Karpas-422 (cell line): ENCODE results near the gene SIGLEC12. TPM values are rescaled to one million over a fixed set of nuclear protein-coding genes. Genes with fewer than 3 reads are reported as not detected.

Source experiments
- DNase-seq: peaks from one replicate; pipeline ENCODE4 v3.0.0-alpha.2; 2015
- H2AFZ ChIP-seq: fragments of 200-600 bp; sonication (generic); 2 replicates; pipeline ENCODE4 v1.6.1; 2014; ENCODE audit warnings: antibody characterized with exemption, low read length, mixed read lengths
- H3K27ac ChIP-seq: fragments of 200-600 bp; sonication (generic); 2 replicates; pipeline ENCODE4 v1.5.1; 2014; ENCODE audit warnings: mild to moderate bottlenecking, low read length, moderate library complexity
- H3K27me3 ChIP-seq: fragments of 200-600 bp; sonication (generic); 2 replicates; pipeline ENCODE4 v1.6.1; 2014; ENCODE audit warnings: low read length, mixed read lengths
- H3K36me3 ChIP-seq: fragments of 200-600 bp; sonication (generic); 2 replicates; pipeline ENCODE4 v1.6.1; 2014; ENCODE audit warnings: low read length, mixed read lengths; ENCODE audit not compliant: insufficient read depth
- H3K4me1 ChIP-seq: fragments of 200-600 bp; sonication (generic); 2 replicates; pipeline ENCODE4 v1.6.1; 2014; ENCODE audit warnings: mild to moderate bottlenecking, low read length, mixed read lengths
- H3K4me2 ChIP-seq: fragments of 200-600 bp; sonication (generic); 2 replicates; pipeline ENCODE4 v1.6.1; 2014; ENCODE audit warnings: low read length, low read depth, mild to moderate bottlenecking; ENCODE audit not compliant: poor library complexity, severe bottlenecking
- H3K4me3 ChIP-seq: fragments of 200-600 bp; sonication (generic); 2 replicates; pipeline ENCODE4 v1.5.1; 2014; ENCODE audit warnings: mild to moderate bottlenecking, antibody characterized with exemption, low read length, mixed read lengths
- H3K79me2 ChIP-seq: fragments of 200-600 bp; sonication (generic); 2 replicates; pipeline ENCODE4 v1.6.1; 2014; ENCODE audit warnings: mild to moderate bottlenecking, low read length, mixed read lengths
- H3K9ac ChIP-seq: fragments of 200-600 bp; sonication (generic); 2 replicates; pipeline ENCODE4 v1.6.0; 2014; ENCODE audit warnings: low read length
- H3K9me2 ChIP-seq: fragments of 200-600 bp; sonication (generic), shearing (Covaris generic); replicated peaks from 2 replicates; pipeline ENCODE4 v1.6.0; 2014; ENCODE audit warnings: mild to moderate bottlenecking, low read length, moderate library complexity; ENCODE audit not compliant: insufficient read depth
- H3K9me3 ChIP-seq: fragments of 300-700, 200-600 bp; sonication (generic); 2 replicates; pipeline ENCODE4 v1.6.1; 2014; ENCODE audit warnings: low read length, mixed read lengths
- H4K20me1 ChIP-seq: fragments of 200-600 bp; sonication (generic); 2 replicates; pipeline ENCODE4 v1.6.1; 2014; ENCODE audit warnings: mild to moderate bottlenecking, antibody characterized with exemption, low read length, low read depth; ENCODE audit not compliant: insufficient read depth
- total RNA-seq: library from RNA; depleted of rRNA; stranded (reverse); fragments of >200 nt; shearing (Covaris generic); gene quantifications from 2 replicates; pipeline ENCODE4 v1.2.3, GENCODE V29; 2014; ENCODE audit warnings: low replicate concordance; rRNA removed

SIGLEC12 gene
- total RNA-seq: not detected in 2 replicates

DNA sequence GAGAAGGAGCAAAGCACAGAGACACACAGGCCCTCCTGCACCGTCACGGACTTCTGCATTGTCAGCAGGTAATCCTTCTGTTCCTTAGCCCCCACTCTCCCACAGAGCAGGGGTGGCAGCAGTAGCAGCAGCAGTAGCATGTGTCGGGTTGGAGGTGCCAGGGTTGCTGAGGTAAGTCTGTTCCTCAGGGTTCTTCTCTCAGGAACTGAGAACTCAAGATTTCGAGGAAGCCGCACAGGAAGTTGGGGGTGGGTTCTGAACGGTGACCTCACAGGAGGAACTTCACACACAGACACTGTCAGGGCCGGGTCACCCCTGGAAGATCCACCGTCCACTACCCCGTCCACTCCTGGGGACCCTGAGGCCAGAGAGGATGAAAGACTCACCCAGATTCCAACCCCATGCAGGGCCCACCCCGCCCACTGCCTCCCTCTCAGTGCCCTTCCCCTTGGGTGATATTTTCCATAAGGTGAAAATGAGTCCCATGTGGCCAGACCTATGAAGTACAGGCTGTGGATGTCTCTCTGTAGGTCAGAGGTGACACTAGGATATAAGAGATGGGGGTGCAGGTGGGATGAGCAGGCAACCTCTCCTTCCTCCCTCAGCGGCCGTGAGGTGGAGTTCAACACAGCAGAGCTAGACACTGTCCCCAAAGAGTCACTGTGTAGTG is at the start of gene SIGLEC12:
TSS of gene SIGLEC12 (minus strand) at position 207 of the 670 bp plus-strand sequence. CDS start at position 140, 67 bp downstream.
- Histone ChIP-seq H3K4me2 (no peak within 1 kb of the TSS), H3K36me3 (no peaks in the 10 kb centered on the region), H3K4me3 (no peak within 1 kb of the TSS), H3K79me2 (no peaks in the 10 kb centered on the region), H3K9me3 (no peaks in the 10 kb centered on the region), H3K9me2 (no peaks in the 10 kb centered on the region), H3K9ac (no peak within 1 kb of the TSS), H4K20me1 (no peaks in the 10 kb centered on the region), H2AFZ (no peak within 1 kb of the TSS), H3K27me3 (no peaks in the 10 kb centered on the region; the same call in 1 of the 2 replicates), H3K27ac (no peak within 1 kb of the TSS), H3K4me1 (no peaks in the 10 kb centered on the region)
- DNase-seq: no peak

DNA sequence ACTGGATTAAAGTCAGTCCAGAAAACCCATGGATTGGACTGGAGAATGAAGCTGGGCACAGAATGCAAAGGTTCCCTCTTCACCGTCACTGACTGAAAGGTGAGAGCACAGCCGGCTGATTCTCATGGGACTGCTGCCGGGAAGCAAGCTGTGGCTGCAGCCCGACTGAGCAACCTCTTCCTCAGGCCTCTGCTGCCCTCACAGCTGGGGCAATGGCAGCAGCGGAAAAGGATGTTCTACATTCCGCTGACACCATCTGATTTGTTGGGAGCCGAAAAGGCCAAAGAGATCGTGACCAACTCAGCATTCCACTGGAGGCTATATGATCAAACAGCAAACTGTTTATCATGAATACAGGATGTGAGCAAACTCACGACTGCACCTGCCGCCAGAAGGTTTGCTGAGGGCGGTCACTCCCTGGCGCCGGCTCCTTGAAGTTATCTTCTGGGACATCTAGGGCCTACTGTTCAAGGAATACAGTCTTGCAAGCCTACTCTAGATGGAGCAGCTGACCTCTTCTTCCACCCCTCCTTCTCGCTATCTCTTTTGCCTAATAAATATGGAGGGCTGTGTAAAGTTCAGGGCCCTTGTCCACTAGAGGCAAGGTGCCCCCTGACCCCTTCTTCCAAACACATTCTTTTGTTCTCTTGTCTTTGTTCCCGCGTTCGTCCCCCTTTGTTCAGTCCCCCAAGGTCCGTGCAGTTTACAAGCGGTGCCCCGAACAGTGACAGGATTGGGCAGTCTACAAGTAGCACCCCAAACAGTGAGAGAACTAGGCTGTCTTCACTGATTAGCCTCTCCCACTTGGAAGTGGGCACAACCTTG is 49.5 kb upstream of the SIGLEC12 start:
- no peaks in the 10 kb centered on the region for H4K20me1 ChIP-seq
- H3K9me2 ChIP-seq: no peaks in the 10 kb centered on the region
- H3K9ac ChIP-seq: no peak overlapping the region
- H3K27me3 ChIP-seq: no peaks in the 10 kb centered on the region
- H3K4me1 ChIP-seq: peaks cover 10% of the 10 kb centered on the region
- no peaks in the 10 kb centered on the region for H3K79me2 ChIP-seq
- H3K27ac ChIP-seq: no peak overlapping the region
- no peak for DNase-seq
- H3K9me3 ChIP-seq: no peaks in the 10 kb centered on the region
- H3K36me3 ChIP-seq: no peaks in the 10 kb centered on the region
- no peak overlapping the region for H3K4me3 ChIP-seq
- H2AFZ ChIP-seq: no peak overlapping the region
- no peak overlapping the region for H3K4me2 ChIP-seq

DNA sequence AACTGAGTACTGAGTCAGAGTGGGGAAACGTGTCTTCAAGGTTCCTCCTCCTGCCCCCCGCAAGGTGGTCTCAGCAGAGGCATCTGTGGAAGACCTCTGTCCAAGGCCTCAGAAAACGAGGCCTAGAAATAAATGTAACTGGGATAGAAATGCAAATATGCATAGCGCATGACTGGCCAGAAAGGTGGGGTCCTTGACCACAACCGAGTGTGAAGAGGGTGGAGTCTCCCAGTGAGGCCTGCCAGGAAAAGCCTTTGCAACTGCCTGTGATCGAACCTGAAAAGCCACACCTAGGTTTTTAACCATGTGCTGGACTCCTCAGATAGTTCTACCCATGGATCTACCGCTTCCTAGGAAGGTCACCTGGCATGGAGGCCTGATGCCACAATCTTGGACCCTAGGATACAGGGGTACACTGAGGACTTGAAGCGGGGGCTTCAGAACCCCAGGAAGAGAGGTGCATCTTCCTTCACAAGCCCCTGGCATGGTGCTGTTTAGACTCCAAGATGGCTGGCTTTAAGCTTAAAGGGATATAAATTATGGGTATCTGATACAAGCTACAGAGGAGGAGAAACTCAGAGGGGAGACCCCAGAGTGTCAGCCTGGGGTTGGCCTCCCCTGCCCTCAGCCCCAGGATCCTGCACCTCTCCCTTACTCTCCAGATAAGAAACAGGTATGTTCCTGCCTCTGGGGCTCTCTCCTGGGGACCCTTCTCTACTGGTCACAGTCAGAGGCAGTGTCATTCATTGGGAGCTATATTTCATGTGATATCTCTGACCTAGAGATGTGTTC is 48.1 kb upstream of the SIGLEC12 start:
- Histone ChIP-seq H3K4me1 (peaks cover 10% of the 10 kb centered on the region), H3K4me3 (no peak overlapping the region), H2AFZ (no peak overlapping the region), H3K36me3 (no peaks in the 10 kb centered on the region), H3K9me3 (no peaks in the 10 kb centered on the region), H3K27ac (no peak overlapping the region), H3K4me2 (no peak overlapping the region), H4K20me1 (no peaks in the 10 kb centered on the region), H3K27me3 (no peaks in the 10 kb centered on the region), H3K79me2 (no peaks in the 10 kb centered on the region), H3K9me2 (no peaks in the 10 kb centered on the region), H3K9ac (no peak overlapping the region)
- DNase-seq: no peak

DNA sequence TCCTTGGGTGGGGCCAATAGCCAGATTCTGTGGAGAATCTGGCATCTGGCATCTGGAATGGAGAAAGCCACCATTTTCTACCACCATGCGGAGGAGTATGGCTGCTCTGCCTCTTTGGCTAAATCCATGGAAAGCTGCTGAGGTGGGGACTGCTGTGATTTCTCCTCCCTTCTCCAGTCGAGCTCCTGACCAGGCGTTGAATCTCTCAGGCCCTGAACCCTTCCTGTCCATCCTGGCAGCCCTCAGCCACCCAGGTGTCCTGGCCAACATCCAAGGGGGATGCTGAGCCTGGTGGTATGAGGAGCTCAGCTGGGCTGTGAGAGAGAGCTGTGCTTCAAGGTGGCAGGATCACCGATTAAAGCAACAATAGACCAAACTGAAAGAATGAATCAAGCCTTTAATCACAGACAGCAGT is 47.3 kb upstream of the SIGLEC12 start:
- Histone ChIP-seq H3K9me3 (no peaks in the 10 kb centered on the region), H3K9ac (no peak overlapping the region), H4K20me1 (no peaks in the 10 kb centered on the region), H3K4me3 (no peak overlapping the region), H3K27me3 (no peaks in the 10 kb centered on the region), H3K9me2 (no peaks in the 10 kb centered on the region), H3K4me2 (no peak overlapping the region), H3K79me2 (no peaks in the 10 kb centered on the region), H2AFZ (no peak overlapping the region), H3K27ac (no peak overlapping the region), H3K36me3 (no peaks in the 10 kb centered on the region), H3K4me1 (peaks cover 10% of the 10 kb centered on the region)
- DNase-seq: no peak

DNA sequence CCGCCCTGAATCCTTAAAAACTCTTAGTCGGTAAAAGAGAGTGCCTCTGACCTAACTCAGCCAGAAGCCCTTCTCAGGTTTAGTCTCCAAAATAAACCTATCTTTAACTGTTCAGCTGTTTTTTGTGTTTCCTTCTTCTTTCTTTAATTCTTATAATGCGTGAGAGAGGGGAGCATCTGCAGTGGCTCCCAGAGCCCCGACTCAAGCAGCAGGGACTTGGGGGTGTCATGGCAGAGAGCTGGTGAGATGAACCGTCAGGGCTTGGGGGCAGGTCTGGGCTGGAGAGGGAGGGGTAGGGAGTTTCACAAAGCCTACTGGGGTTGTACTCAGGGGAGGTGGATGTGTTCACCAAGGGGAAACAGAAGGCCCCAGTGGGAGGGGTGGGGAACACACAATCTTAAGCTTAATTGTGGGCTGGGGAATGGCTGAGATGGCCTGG is 46.6 kb upstream of the SIGLEC12 start:
- no peaks in the 10 kb centered on the region for H3K36me3 ChIP-seq
- no peaks in the 10 kb centered on the region for H3K9me3 ChIP-seq
- no peaks in the 10 kb centered on the region for H3K79me2 ChIP-seq
- H3K4me3 ChIP-seq: no peak overlapping the region
- H4K20me1 ChIP-seq: no peaks in the 10 kb centered on the region
- no peak for DNase-seq
- no peak overlapping the region for H3K27ac ChIP-seq
- H3K4me2 ChIP-seq: no peak overlapping the region
- no peaks in the 10 kb centered on the region for H3K27me3 ChIP-seq
- no peaks in the 10 kb centered on the region for H3K9me2 ChIP-seq
- no peak overlapping the region for H2AFZ ChIP-seq
- H3K9ac ChIP-seq: no peak overlapping the region
- H3K4me1 ChIP-seq: peaks cover 10% of the 10 kb centered on the region

DNA sequence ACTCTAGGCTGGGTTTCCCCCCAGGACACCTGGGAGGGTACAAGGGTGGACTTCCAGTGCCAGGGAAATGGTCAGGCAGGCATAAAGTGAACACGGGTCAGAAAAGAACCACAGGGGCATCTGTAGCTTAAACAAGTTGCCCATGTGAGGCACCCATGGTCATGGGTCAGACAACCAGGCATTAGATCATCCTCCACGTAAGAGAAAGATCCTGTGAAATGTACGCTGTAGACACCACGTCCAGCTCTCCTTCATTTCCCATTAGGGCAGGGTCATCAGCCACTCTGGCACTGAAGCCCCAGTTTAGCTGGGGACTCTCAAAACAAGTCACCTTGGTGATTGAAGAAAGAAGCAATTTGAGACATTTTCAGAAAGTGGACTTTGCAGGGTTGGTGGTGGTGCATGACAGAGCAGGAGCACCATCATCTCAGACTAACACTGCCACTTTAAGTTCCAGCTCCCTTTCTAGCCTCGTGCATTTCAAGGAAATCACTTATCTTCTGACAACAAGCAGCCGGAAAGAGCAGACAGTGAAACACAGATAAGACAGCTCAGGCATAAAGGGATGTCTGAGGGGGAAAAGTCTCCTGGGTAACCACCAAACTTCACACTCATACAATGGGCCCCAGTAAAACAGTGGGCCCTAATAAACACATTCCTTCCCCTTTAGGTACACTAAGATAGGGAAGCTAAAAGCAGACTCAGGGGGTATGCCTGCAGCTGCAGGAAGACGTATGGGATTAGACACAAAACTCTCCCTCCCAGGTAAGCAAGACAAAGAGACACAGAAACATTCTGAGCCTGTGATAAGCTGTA is 46.0 kb upstream of the SIGLEC12 start:
- Histone ChIP-seq H4K20me1 (no peaks in the 10 kb centered on the region), H3K9ac (no peak overlapping the region), H2AFZ (no peak overlapping the region), H3K27ac (no peak overlapping the region), H3K9me3 (no peaks in the 10 kb centered on the region), H3K36me3 (no peaks in the 10 kb centered on the region), H3K27me3 (no peaks in the 10 kb centered on the region), H3K79me2 (no peaks in the 10 kb centered on the region), H3K4me3 (no peak overlapping the region), H3K4me1 (peaks cover 10% of the 10 kb centered on the region), H3K9me2 (no peaks in the 10 kb centered on the region), H3K4me2 (no peak overlapping the region)
- DNase-seq: no peak

DNA sequence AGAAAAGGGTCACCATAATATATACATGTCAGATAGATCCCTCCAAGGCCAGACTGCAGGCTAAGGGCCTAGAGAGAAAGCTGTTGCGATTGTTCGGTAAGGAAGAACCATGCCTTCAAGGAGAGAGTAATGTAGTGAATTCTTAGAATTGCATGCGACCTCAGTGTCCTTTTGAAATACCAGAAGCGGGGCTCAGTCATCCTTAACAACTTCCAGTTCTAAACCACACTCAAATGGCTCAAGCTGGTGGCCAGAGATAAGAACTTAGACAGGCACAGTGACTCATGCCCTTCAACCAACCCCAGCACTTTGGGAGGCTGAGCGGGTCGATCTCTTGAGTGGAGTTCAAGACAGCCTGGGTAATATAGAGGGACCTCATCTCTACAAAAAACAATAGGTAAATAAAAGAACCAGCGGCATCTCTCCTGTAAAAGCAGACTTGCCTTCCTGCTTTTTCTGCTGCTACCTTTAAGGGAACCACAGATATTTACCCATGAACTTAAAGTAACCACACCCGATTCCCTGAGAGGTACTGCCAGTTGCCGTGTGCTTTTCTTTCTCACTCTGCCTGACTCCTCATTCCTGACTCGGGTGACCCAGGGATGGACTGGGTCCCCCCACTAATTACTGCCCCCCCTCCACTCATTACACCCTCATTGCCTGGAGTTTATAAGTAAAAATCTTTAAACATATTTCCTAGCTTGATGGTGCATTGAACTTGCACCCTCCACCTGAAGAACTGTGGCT is 45.2 kb upstream of the SIGLEC12 start:
- Histone ChIP-seq H3K4me2 (no peak overlapping the region), H2AFZ (no peak overlapping the region), H3K4me1 (peaks cover 10% of the 10 kb centered on the region), H4K20me1 (no peaks in the 10 kb centered on the region), H3K27me3 (no peaks in the 10 kb centered on the region), H3K27ac (no peak overlapping the region), H3K79me2 (no peaks in the 10 kb centered on the region), H3K9me3 (no peaks in the 10 kb centered on the region), H3K9ac (no peak overlapping the region), H3K36me3 (no peaks in the 10 kb centered on the region), H3K4me3 (no peak overlapping the region), H3K9me2 (no peaks in the 10 kb centered on the region)
- no peak for DNase-seq
